Measurements from ENCODE around the gene FAM219A.

Gene FAM219A

DNA sequence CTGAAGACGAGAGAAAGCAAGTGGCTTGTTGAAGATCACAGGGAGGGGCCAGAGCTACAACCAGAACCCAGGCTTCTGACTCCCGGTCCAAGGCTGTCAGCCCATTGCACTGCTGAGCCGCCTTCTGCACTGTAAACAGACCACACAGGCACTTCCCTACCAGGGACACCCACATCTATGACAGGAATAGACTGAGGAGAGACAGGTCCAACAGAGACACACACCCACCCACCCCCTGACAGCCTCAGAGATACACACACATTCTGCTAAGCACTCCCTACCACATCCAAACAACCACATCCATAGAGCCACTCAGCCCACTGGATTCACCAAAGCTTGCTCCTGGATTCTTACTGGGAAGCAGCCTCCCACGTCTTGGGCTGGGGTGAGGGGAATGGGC, 58.6 kb downstream of the FAM219A start:
- DNase-seq = no peak

GRCh38 chr9:34398875-34399274, 59.5 kb downstream of the FAM219A start:
- DNase-seq = no peak

GRCh38 chr9:34396276-34397214, 61.8 kb downstream of the FAM219A start:
- no peak for DNase-seq

GRCh38 chr9:34392511-34392910, 65.9 kb downstream of the FAM219A start:
- no peak for DNase-seq

DNA sequence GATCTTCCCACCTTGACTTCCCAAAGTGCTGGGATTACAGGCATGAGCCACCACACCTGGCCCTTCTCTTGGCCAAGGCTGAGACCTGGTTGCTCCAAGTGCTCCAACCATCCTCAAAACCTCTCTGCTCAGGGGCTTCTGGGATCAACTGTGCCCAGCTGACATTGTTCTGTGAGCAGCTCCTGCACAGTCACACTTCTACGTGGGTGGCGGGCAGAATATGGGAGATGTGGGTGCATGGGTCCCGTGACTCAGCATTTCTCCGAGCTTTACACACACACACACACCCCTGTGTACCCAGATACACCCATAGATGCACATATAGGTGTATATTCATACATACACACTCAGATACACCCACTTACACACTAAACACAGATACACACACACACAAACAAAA, 71.1 kb downstream of the FAM219A start:
- no peak for DNase-seq

DNA sequence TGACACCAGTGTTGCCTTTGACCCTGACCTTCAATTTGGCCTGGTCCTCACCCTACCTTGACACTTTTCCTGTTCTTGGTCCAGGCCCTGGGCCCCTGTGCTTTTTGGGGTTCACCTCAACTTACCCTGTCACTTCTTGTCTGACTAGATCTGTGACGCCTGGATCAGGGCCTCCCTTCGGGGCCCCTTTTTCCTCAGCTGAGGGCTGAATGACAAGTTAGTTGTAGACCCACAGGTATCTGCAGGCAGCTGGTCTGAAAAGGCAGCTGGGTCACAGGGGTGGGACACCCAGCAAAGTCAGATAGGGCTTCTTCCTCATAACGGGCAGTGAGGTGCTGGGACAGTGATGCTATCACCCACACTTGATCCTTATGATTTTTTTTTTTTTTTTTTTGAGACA, 71.7 kb downstream of the FAM219A start:
- DNase-seq = no peak

- DNase-seq = no peak
Observed at GRCh38 chr9:34385561-34386230, 72.7 kb downstream of the FAM219A start.

GRCh38 chr9:34384368-34385165, 73.8 kb downstream of the FAM219A start:
- no peak for DNase-seq

DNA sequence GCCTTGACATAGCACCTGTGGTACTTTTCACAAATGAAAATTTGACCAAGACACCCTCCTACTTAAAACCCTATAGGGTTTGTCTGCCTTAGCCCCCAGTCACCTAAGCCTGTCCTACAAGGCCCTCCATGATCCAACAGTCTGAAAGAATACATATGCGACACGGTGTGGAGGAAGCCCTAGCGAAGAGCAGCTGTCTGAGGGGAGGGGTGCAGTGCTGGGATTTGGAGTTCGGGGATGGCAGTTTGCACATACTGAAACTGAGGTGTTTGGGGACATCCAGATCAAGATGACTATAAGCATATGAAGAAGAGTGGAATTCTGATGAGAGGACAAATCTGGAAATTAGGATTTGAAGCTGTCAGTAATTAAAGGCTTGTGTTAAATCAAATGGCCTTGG, 74.5 kb downstream of the FAM219A start:
- no peak for DNase-seq

DNA sequence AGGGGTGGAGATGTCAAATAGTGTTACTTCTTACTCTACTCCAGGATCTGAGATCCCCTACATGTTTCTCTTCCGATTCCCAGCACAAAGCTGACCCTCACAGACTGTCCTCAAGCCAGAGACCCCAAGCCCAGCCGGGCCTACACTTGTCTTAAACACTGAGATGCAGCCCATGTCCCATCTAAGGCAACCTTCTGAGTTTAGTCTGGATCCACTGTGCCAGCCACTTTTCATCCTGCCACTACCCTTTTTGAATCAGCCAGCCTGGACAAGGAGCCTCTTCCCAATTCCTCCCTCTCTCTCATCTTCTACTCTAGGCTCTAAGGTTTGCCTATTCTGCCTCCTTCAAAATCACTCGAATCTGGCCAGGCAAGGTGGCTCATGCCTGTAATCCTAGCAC, 75.5 kb downstream of the FAM219A start:
- DNase-seq = no peak

DNA sequence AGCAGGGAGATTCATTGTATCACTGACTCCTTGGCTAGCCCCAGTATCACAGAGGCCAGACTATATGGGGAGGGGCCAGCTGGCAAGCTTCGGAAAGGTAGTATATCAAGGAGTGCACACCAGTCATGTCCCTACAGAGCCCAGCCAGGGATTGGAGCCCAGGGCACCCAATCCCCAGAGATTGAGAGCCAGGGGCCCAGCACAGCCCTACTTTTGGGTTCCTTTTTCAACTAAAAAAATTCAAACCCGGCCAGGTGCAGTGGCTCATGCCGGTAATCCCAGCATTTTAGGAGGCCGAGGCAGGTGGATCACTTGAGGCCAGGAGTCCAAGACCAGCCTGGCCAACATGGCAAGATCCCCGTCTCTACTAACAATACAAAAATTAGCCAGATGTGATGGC, 76.3 kb downstream of the FAM219A start:
- DNase-seq = no peak

DNA sequence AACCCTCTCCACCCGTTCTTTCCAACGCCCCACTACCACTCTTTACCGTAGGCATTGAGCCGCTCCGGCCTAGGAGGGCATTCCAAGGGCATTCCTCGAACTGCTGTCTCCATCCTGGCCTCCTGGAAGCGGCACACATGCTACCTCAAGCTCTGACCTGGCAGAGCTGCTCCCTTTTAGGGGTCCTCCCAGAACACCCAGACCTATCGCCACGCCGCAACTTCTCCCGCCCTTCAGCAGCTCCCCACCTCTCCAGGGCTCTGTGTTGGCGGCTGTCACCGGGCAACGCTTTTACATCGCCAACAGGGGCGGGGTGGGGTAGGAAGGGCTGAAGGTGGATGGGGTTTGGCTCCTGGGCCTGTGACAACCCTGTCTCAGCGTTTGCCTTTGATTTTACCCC, 77.0 kb downstream of the FAM219A start:
- DNase-seq = no peak

DNA sequence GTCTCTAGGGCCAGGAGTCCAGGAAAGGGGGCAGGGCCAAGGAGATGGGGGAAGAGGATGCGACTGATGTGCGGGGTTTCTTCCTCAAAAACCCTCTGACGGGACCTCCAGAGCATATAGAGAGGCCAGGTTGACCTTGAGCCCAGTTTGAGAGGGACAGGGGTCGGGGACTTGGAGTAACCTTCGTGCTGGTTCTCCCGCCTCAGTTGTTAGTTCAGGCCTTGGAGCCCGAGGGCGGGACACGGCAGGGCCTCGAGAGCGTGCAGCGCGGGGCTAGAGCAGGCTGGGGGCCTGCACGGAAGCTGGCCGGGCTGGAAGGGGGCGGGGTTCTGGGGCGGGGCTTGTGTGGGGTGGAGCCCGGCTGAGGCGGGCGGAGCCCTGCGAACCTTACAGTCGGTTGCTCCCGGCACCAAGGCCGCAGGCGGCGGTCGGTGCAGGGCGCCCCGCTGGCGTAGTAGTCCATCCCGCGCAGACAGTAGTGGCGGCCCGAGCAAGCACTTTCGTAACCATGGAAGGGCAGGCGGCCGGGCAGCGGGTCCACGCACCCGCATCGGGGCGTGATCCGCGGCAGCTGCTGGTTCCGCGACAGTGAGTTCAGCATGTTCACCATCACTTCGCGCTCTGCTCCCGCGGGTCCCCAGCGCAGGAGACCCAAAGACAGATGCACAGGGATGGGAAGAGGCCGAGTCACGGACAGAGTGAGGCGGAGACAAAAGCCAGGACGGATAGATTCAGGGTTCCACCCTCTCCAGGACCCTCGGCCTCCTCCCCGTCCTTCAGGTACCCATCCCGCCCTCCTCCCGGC, 77.7 kb downstream of the FAM219A start:
- no peak for DNase-seq

DNA sequence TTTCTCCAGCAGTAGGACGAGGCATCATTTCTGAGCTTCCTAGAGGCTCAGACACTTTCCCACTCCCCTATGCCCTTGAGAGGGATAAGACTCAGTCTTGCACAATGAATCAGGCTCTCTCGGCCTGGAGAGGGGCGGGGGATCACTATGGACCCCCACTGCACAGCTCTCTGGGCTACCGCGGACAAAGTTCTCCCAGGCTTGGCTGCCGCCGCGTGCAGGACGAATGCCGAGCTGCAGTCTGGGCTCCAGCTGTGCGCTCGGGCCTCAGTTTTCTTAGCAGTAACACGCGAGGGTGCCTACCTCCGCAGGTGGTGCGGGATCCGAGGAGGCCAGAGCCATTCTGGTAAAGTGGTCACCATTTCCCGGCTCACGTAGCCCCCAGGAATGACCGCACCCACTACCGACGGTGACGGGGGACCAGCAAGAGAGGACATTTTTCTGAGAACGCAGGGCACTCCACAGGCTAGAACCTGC, 78.3 kb downstream of the FAM219A start:
- no peak for DNase-seq

- DNase-seq = peak; percentile 64
Observed at GRCh38 chr9:34379334-34380033, 78.9 kb downstream of the FAM219A start.

DNA sequence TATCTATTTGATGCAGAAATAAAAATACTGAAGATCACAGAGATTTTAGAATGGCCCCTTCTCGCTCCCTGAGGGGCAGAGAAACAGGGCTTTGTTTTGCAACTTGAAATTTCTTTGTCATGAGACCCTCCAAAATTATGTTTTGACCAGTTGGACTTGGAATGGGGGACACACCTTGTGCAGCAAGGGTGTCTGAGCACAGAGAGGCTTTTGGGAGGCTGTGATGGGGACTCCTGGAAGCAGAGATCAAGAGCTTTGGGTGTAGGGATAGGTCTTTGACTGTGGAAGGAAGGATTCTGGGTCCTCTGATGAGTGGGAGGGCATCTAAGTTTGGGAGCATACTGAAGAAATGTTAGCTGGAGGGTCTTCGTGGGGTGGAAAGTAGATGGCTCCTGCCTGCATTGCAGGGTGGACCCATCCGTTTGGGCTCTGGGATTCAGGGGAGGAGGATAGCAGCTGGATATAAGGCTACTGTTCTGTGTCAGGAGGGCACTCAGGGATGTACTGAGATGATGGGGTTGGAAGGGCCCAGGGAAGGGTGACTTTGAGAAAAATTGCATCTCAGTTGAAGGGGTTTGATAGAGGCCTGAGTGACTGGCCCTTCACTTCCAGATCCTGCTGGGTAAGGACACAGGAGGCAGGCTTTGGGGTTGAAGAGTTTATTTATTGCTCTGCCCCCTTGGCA, 79.9 kb downstream of the FAM219A start:
- no peak for DNase-seq

GRCh38 chr9:34377404-34377746, 81.0 kb downstream of the FAM219A start:
- DNase-seq = no peak

GRCh38 chr9:34376596-34377403, 81.6 kb downstream of the FAM219A start, which contains the start of gene MYORG:
Gene MYORG (minus strand): TSS chr9:34376898. CDS start chr9:34372943, 3,955 bp downstream.
- peak; percentile 95 for DNase-seq

DNA sequence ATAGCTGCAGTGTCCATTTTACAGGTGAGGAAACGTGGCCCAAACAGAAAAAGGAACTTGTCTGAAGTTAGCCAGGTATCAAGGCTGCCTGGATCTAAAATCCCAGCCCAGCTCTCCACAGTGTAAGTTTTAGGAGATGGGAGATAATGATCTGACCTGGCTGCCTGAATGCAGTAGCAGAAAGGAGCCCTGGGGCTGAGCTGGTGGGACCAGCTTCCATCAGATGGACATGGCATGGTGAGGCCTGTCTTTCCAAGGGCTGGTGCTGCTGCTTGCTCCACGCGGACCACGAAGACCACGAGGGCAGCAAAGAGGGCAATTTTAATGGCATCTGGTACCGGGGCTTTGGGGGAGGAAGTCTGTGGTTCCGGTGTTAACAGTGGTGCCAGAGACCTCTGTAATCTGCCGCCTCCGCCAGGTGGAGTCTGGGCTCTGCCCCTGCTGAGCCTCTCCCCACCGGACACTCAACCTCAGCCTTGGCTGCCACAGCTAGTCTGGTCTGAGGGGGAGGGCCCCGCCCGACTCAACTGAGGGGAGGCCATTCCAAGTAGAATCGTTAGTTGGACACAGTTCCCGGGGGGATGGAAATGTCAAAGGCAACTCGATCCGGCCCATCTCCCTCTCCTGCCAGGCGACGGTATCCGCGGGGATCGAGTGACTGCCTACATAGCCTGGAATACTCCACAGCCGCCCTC, 82.3 kb downstream of the FAM219A start:
- peak; percentile 55 for DNase-seq

All from NK-92 treated with Interleukin-12 subunit alpha and Interleukin-12 subunit beta, amount 100 ng/mL, for 24 hours (cell line).